Measurements from ENCODE around the gene DPH6.

Gene DPH6

DNA sequence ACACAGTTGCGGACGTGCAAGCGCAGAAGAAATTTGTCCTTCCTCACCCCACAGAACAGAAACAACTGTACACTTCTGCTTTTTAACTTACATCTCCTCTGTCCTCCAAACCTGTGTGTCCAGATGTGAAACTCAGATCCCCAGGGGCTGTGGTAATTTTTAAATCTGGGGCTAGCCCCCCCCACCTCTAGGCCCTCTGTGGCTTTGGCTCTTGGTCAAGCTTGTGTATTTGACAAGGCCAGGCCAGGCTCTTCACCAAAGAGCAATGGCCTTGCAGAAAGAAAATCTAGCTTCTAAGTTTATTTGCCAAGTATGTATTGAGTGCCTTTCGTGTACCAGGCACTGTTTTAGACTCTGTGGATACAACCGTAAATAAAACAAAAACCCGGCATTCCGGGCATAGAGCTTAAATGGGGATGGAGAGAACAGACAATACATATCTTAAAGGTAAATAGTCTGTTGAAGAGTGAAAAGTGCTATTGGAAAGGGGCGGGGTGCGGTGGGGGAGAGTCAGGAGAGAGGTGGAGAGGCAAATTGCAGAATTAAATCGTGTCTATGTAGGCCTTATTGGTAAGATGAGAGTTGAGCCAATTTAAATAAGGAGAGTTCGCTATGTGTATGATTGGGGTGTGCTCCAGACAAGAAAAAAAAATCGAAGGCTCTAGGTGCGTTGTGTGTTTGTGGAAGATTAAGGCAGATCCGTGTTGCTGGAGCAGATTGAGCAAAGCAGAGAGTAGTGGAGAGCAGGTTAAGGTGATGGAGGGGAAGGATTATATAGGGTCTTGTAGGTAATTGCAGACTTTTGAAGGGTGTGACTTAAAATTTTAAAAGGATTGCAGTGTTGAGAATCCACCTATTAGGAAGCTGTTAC, 781 bp upstream of the DPH6 start:
- no peak for ATAC-seq
- TF ChIP-seq TSHZ2 (CRISPR knock-in tag; IDR thresholded peaks at IDR 0.05) = no peak
- TF ChIP-seq ZNF8 (CRISPR knock-in tag; IDR thresholded peaks at IDR 0.05) = no peak
- no peak for TF ChIP-seq TCF4 (CRISPR knock-in tag; IDR thresholded peaks at IDR 0.05; ENCODE audit: borderline replicate concordance)
- no peak for TF ChIP-seq ISL1 (CRISPR knock-in tag; IDR thresholded peaks at IDR 0.05)
- no peak for TF ChIP-seq OSR1 (CRISPR knock-in tag; IDR thresholded peaks at IDR 0.05)
- TF ChIP-seq CSDC2 (CRISPR knock-in tag; IDR thresholded peaks at IDR 0.05) = no peak
- no peak for TF ChIP-seq ESRRG (CRISPR knock-in tag; IDR thresholded peaks at IDR 0.05)
- no peak for TF ChIP-seq ZNF565 (CRISPR knock-in tag; conservative IDR thresholded peaks at IDR 0.05; ENCODE audit: low read depth)
- TF ChIP-seq, protein P1, sequence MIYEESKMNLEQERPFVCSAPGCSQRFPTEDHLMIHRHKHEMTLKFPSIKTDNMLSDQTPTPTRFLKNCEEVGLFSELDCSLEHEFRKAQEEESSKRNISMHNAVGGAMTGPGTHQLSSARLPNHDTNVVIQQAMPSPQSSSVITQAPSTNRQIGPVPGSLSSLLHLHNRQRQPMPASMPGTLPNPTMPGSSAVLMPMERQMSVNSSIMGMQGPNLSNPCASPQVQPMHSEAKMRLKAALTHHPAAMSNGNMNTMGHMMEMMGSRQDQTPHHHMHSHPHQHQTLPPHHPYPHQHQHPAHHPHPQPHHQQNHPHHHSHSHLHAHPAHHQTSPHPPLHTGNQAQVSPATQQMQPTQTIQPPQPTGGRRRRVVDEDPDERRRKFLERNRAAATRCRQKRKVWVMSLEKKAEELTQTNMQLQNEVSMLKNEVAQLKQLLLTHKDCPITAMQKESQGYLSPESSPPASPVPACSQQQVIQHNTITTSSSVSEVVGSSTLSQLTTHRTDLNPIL (CRISPR knock-in tag; IDR thresholded peaks at IDR 0.05; ENCODE audit: low read depth) = no peak
- TF ChIP-seq ZFP3 (CRISPR knock-in tag; IDR thresholded peaks at IDR 0.05) = no peak
- TF ChIP-seq ZC3H10 (CRISPR knock-in tag; IDR thresholded peaks at IDR 0.05) = no peak
- TF ChIP-seq SNAI2 (CRISPR knock-in tag; IDR thresholded peaks at IDR 0.05) = no peak
- TF ChIP-seq ZFP30 (CRISPR knock-in tag; IDR thresholded peaks at IDR 0.05) = no peak
- TF ChIP-seq, protein P2, sequence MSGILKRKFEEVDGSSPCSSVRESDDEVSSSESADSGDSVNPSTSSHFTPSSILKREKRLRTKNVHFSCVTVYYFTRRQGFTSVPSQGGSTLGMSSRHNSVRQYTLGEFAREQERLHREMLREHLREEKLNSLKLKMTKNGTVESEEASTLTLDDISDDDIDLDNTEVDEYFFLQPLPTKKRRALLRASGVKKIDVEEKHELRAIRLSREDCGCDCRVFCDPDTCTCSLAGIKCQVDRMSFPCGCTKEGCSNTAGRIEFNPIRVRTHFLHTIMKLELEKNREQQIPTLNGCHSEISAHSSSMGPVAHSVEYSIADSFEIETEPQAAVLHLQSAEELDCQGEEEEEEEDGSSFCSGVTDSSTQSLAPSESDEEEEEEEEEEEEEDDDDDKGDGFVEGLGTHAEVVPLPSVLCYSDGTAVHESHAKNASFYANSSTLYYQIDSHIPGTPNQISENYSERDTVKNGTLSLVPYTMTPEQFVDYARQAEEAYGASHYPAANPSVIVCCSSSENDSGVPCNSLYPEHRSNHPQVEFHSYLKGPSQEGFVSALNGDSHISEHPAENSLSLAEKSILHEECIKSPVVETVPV (CRISPR knock-in tag; IDR thresholded peaks at IDR 0.05) = no peak
- no peak for TF ChIP-seq POU6F1 (CRISPR knock-in tag; IDR thresholded peaks at IDR 0.05; ENCODE audit: borderline replicate concordance, low read depth)
- no peak for TF ChIP-seq PATZ1 (CRISPR knock-in tag; IDR thresholded peaks at IDR 0.05; ENCODE audit: borderline replicate concordance)
- no peak for TF ChIP-seq BACH2 (CRISPR knock-in tag; IDR thresholded peaks at IDR 0.05; ENCODE audit: borderline replicate concordance)
- no peak for TF ChIP-seq ZNF70 (CRISPR knock-in tag; IDR thresholded peaks at IDR 0.05)

DNA sequence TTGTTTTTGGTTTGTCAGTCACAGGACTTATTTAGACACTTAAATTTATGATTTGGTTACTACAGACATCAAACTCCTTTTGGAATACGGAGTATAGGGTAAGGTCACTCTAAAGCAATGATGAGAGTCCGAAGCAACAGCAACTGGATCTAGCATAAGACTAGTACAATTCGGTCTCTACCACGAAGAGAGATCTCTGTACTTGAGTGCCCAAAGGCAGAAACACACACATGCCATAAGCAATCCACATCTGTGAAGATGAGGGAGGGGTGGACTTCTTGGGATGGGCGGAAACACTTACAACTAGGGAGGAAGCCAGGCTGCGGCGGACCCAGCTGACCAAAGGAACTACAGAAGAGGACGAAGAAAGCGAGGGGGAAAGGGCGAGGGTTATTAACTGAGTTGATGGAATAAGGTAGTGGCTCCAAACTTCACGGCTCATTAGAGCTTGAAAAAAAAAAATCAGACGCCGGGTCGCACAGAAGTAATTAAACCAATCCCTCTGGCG, 595 bp downstream of the DPH6 start:
- ATAC-seq = peak; percentile 76
- no peak for TF ChIP-seq ZNF8 (CRISPR knock-in tag; IDR thresholded peaks at IDR 0.05)
- no peak for TF ChIP-seq GLIS3 (CRISPR knock-in tag; IDR thresholded peaks at IDR 0.05)
- TF ChIP-seq TSHZ2 (CRISPR knock-in tag; IDR thresholded peaks at IDR 0.05) = no peak
- no peak for TF ChIP-seq ISL1 (CRISPR knock-in tag; IDR thresholded peaks at IDR 0.05)
- TF ChIP-seq, protein P2 (CRISPR knock-in tag; IDR thresholded peaks at IDR 0.05) = no peak
- TF ChIP-seq ZNF565 (CRISPR knock-in tag; conservative IDR thresholded peaks at IDR 0.05; ENCODE audit: low read depth) = no peak
- TF ChIP-seq TOX (CRISPR knock-in tag; IDR thresholded peaks at IDR 0.05; ENCODE audit: borderline replicate concordance) = no peak
- no peak for TF ChIP-seq ZC3H10 (CRISPR knock-in tag; IDR thresholded peaks at IDR 0.05)
- TF ChIP-seq PPARA (CRISPR knock-in tag; IDR thresholded peaks at IDR 0.05; ENCODE audit: borderline replicate concordance) = no peak
- TF ChIP-seq TCF4 (CRISPR knock-in tag; IDR thresholded peaks at IDR 0.05; ENCODE audit: borderline replicate concordance) = no peak
- TF ChIP-seq ZFP30 (CRISPR knock-in tag; IDR thresholded peaks at IDR 0.05) = no peak
- TF ChIP-seq POU6F1 (CRISPR knock-in tag; IDR thresholded peaks at IDR 0.05; ENCODE audit: borderline replicate concordance, low read depth) = no peak
- TF ChIP-seq ARNTL (CRISPR knock-in tag; IDR thresholded peaks at IDR 0.05; ENCODE audit: borderline replicate concordance, low read depth) = no peak
- no peak for TF ChIP-seq ZNF70 (CRISPR knock-in tag; IDR thresholded peaks at IDR 0.05)
- TF ChIP-seq ESRRG (CRISPR knock-in tag; IDR thresholded peaks at IDR 0.05) = no peak
- no peak for TF ChIP-seq ZFP3 (CRISPR knock-in tag; IDR thresholded peaks at IDR 0.05)
